GM06990 (cell line): ENCODE results near the gene FBLN2.

Experiments used
- DNase-seq: peaks from one replicate; pipeline ENCODE4 v3.0.0-alpha.2; 2011; ENCODE audit not compliant: insufficient read length; ENCODE audit errors: extremely low read depth
- H3K27me3 ChIP-seq: replicated peaks from 2 replicates; pipeline ENCODE4 v1.6.0; 2011; ENCODE audit warnings: low read length; ENCODE audit not compliant: control insufficient read depth, insufficient read depth
- H3K36me3 ChIP-seq: 2 replicates; pipeline ENCODE4 v1.5.1; 2011; ENCODE audit warnings: low read length; ENCODE audit not compliant: control insufficient read depth, insufficient read depth
- H3K4me3 ChIP-seq: replicated peaks from 2 replicates; pipeline ENCODE4 v1.5.1; 2011; ENCODE audit warnings: low read depth, mild to moderate bottlenecking, control low read depth, low read length
- CTCF ChIP-seq: IDR thresholded peaks from 2 replicates; pipeline ENCODE4 v1.5.1; 2011; ENCODE audit warnings: low read length, control low read depth, mild to moderate bottlenecking, inconsistent platforms; ENCODE audit not compliant: insufficient read depth, poor library complexity, severe bottlenecking

The FBLN2 gene

GRCh38 chr3:13565581-13566452 lies 16.9 kb downstream of the FBLN2 start:
- Histone ChIP-seq H3K4me3 (no peak overlapping the region), H3K36me3 (no peaks in the 10 kb centered on the region), H3K27me3 (no peaks in the 10 kb centered on the region)
- no peak for TF ChIP-seq CTCF
- no peak for DNase-seq

- no peak for TF ChIP-seq CTCF
- H3K27me3 ChIP-seq, result no peaks in the 10 kb centered on the region
- DNase-seq, result no peak
- H3K4me3 ChIP-seq, result no peak overlapping the region
- H3K36me3 ChIP-seq, result no peaks in the 10 kb centered on the region
Measured at GRCh38 chr3:13566453-13566748, 17.5 kb downstream of the FBLN2 start.

GRCh38 chr3:13566769-13567310 lies 17.9 kb downstream of the FBLN2 start:
- H3K27me3 ChIP-seq, result no peaks in the 10 kb centered on the region
- no peak for DNase-seq
- no peak overlapping the region for H3K4me3 ChIP-seq
- no peaks in the 10 kb centered on the region for H3K36me3 ChIP-seq
- no peak for TF ChIP-seq CTCF

- Histone ChIP-seq H3K36me3 (no peaks in the 10 kb centered on the region), H3K4me3 (no peak overlapping the region), H3K27me3 (no peaks in the 10 kb centered on the region)
- DNase-seq, result no peak
- TF ChIP-seq CTCF, result no peak
Measured at GRCh38 chr3:13567684-13568514, 19.0 kb downstream of the FBLN2 start.

GRCh38 chr3:13568515-13569028 lies 19.6 kb downstream of the FBLN2 start:
- no peaks in the 10 kb centered on the region for H3K27me3 ChIP-seq
- H3K4me3 ChIP-seq, result no peak overlapping the region
- DNase-seq, result no peak
- no peaks in the 10 kb centered on the region for H3K36me3 ChIP-seq
- TF ChIP-seq CTCF, result no peak
